ACHN (cell line): ENCODE results near the gene PPP1CB.

ENCODE experiments used
- DNase-seq: peaks from one replicate; pipeline ENCODE4 v3.0.0-alpha.2; 2015
- in situ Hi-C: cut with HindIII; loops from 2 replicates; pipeline ENCODE4 v1.10.0; 2017; ENCODE audit warnings: low sequenced_read_pairs, low pct_ligation_motif_present, low pct_unique_long_range_greater_than_20kb

Gene PPP1CB

GRCh38 chr2:28751252-28751955 lies at the start of gene PPP1CB:
Gene PPP1CB, plus strand, starts transcription at chr2:28751830. Its CDS starts 295 bp downstream, at chr2:28752125.
- peak; percentile 97 for DNase-seq
- in situ Hi-C loops, result no loop called here

- in situ Hi-C loops, result no loop called here
- no peak for DNase-seq
Observed at GRCh38 chr2:28702415-28702861, 49.2 kb upstream of the PPP1CB start.

- DNase-seq, result no peak
- in situ Hi-C loops, result no loop called here
Observed at GRCh38 chr2:28702878-28703277, 48.8 kb upstream of the PPP1CB start.

- in situ Hi-C loops, result no loop called here
- DNase-seq, result no peak
Observed at GRCh38 chr2:28704621-28705020, 47.0 kb upstream of the PPP1CB start.

- in situ Hi-C loops, result no loop called here
- no peak for DNase-seq
Observed at GRCh38 chr2:28705751-28706440, 45.7 kb upstream of the PPP1CB start.

GRCh38 chr2:28707592-28707991 lies 44.0 kb upstream of the PPP1CB start:
- DNase-seq, result no peak
- in situ Hi-C loops, result no loop called here

- DNase-seq, result no peak
- in situ Hi-C loops, result no loop called here
Observed at GRCh38 chr2:28709101-28709500, 42.5 kb upstream of the PPP1CB start.

- in situ Hi-C loops, result no loop called here
- no peak for DNase-seq
Observed at GRCh38 chr2:28710545-28710944, 41.1 kb upstream of the PPP1CB start.

- DNase-seq, result peak; percentile 57
- in situ Hi-C loops, result no loop called here
Observed at GRCh38 chr2:28713577-28714298, 37.9 kb upstream of the PPP1CB start.

- in situ Hi-C loops, result no loop called here
- DNase-seq, result peak; percentile 94
Observed at GRCh38 chr2:28716265-28716865, 35.3 kb upstream of the PPP1CB start.

- in situ Hi-C loops, result no loop called here
- peak; percentile 65 for DNase-seq
Observed at GRCh38 chr2:28717339-28717758, 34.3 kb upstream of the PPP1CB start.

- in situ Hi-C loops, result no loop called here
- no peak for DNase-seq
Observed at GRCh38 chr2:28720345-28720744, 31.3 kb upstream of the PPP1CB start.

GRCh38 chr2:28721601-28722191 lies 29.9 kb upstream of the PPP1CB start:
- no peak for DNase-seq
- in situ Hi-C loops, result no loop called here

- in situ Hi-C loops, result no loop called here
- DNase-seq, result no peak
Observed at GRCh38 chr2:28725021-28725711, 26.5 kb upstream of the PPP1CB start.

GRCh38 chr2:28726177-28726576 lies 25.5 kb upstream of the PPP1CB start:
- in situ Hi-C loops, result no loop called here
- DNase-seq, result no peak

- in situ Hi-C loops, result no loop called here
Observed at GRCh38 chr2:28729698-28730097, 21.9 kb upstream of the PPP1CB start.

GRCh38 chr2:28730641-28731146 lies 20.9 kb upstream of the PPP1CB start:
- in situ Hi-C loops, result no loop called here
- no peak for DNase-seq

More at GRCh38 chr2:28729698-28730097, 21.9 kb upstream of the PPP1CB start:
- no peak for DNase-seq

GRCh38 chr2:28735511-28735910 lies 16.1 kb upstream of the PPP1CB start:
- DNase-seq, result no peak
- in situ Hi-C loops, result no loop called here
